Subcutaneous preadipocyte (primary cell): ENCODE data around the gene SPIN3. TPM values are rescaled to one million over a fixed set of nuclear protein-coding genes. Genes with fewer than 3 reads are reported as not detected.

ENCODE experiments used
- total RNA-seq: library from RNA; depleted of rRNA; stranded (reverse); fragments of >200 nt; gene quantifications from 2 replicates; pipeline ENCODE4 v1.2.3, GENCODE V29; 2012

Gene SPIN3
- 5.7 and 8.5 TPM in 2 replicates for total RNA-seq

GRCh38 chrX:56995271-56995994 lies at the start of gene SPIN3:
TSS of gene SPIN3 (minus strand) at chrX:56995541. CDS start at chrX:56994947, 594 bp downstream.

Other genes with a start within 250 kb of the SPIN3 start
- gene SPIN2B, start 126.0 kb upstream of the SPIN3 start, total RNA-seq: 9.6 and 10.3 TPM in 2 replicates
- 0.59 and 2.2 TPM in 2 replicates for gene SPIN2A, start 141.9 kb upstream of the SPIN3 start, total RNA-seq